Mucosa of descending colon (tissue), 3 donors: ENCODE measurements around the gene LASP1. TPM values are rescaled to one million over a fixed set of nuclear protein-coding genes. Genes with fewer than 3 reads are reported as not detected.

Experiments
- ATAC-seq: fragments of 200-7000 bp; cut with Tn5 transposase; one replicate; pipeline ENCODE4 v1.9.1; 2020; ENCODE audit warnings: mild to moderate bottlenecking, moderate library complexity
- DNase-seq, 3 donors: peaks; one replicate each; pipeline ENCODE4 v3.0.0-alpha.2; 2020
- H3K36me3 ChIP-seq: fragments of 200-600 bp; one replicate; pipeline ENCODE4 v1.8.0; 2021; ENCODE audit warnings: low read depth, mild to moderate bottlenecking
- H3K4me1 ChIP-seq: fragments of 200-600 bp; one replicate; pipeline ENCODE4 v1.8.0; 2021; ENCODE audit warnings: low read depth, mild to moderate bottlenecking
- H3K4me3 ChIP-seq: fragments of 200-600 bp; one replicate; pipeline ENCODE4 v1.8.0; 2021; ENCODE audit warnings: mild to moderate bottlenecking
- H3K9me3 ChIP-seq: fragments of 200-600 bp; one replicate; pipeline ENCODE4 v1.8.0; 2021; ENCODE audit warnings: mild to moderate bottlenecking
- intact Hi-C, 2 donors: fragments of 100-400 bp; cut with DNase I in 1 of 2; cut with micrococcal nuclease in 1 of 2; formaldehyde crosslinking; loops; one replicate each; pipeline versions ENCODE4 v1.11.0 to v1.11.1; 2022; cut with DNase I, micrococcal nuclease
- total RNA-seq, 3 donors: library from RNA; stranded (reverse); fragmentation: NEBNext Ultra II Directional in 2 of 3; extraction: Animal tissue kit (Norgen Biotek cat#: 25700) in 2 of 3; gene quantifications; one replicate each; pipeline versions ENCODE4 v1.2.1 to v1.2.4, GENCODE V29; 2021 to 2023
- TF ChIP-seq, protein P1 (sequence below): fragments of 200-600 bp; IDR thresholded peaks from one replicate; pipeline ENCODE4 v1.8.0; 2022; ENCODE audit warnings: antibody characterized with exemption, mild to moderate bottlenecking
- donor health status: DM: no; HTN: no; CAD: no; lungs with moderate emphysema.
- donor health status: DM: no; HTN: no; CAD: no.
- donor health status: DM: no; HTN: yes; CAD: no.

Gene LASP1
- total RNA-seq, 3 donors from 2014 or later = 163 to 286 (median 276) TPM

DNA sequence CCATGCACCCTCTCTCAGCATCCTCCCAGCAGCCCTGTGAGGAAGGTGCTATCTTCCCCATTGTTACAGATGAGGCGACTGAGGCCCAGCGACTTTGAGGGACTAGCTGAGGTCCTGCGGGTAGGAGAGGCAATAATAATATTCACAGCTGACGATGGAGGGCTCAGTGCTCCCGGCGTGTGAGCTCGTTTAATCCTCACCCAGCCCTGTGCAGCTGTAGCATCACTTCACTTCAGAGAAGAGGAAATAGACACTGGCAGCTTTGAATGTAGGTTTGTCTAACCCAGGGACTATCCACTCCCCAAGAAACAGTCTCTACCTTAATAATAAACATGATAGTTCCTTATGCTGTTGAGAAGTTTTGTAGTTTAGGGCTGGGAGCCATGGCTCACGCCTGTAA lies 21.6 kb downstream of the LASP1 start:
- Histone ChIP-seq H3K36me3 (no peaks in the 10 kb centered on the region), H3K9me3 (no peaks in the 10 kb centered on the region), H3K4me1 (peaks cover 31% of the 10 kb centered on the region), H3K4me3 (no peak overlapping the region)
- intact Hi-C loops = no loop called here
- no peak for DNase-seq
- TF ChIP-seq, protein P1, sequence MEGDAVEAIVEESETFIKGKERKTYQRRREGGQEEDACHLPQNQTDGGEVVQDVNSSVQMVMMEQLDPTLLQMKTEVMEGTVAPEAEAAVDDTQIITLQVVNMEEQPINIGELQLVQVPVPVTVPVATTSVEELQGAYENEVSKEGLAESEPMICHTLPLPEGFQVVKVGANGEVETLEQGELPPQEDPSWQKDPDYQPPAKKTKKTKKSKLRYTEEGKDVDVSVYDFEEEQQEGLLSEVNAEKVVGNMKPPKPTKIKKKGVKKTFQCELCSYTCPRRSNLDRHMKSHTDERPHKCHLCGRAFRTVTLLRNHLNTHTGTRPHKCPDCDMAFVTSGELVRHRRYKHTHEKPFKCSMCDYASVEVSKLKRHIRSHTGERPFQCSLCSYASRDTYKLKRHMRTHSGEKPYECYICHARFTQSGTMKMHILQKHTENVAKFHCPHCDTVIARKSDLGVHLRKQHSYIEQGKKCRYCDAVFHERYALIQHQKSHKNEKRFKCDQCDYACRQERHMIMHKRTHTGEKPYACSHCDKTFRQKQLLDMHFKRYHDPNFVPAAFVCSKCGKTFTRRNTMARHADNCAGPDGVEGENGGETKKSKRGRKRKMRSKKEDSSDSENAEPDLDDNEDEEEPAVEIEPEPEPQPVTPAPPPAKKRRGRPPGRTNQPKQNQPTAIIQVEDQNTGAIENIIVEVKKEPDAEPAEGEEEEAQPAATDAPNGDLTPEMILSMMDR = no peak
- ATAC-seq = no peak

DNA sequence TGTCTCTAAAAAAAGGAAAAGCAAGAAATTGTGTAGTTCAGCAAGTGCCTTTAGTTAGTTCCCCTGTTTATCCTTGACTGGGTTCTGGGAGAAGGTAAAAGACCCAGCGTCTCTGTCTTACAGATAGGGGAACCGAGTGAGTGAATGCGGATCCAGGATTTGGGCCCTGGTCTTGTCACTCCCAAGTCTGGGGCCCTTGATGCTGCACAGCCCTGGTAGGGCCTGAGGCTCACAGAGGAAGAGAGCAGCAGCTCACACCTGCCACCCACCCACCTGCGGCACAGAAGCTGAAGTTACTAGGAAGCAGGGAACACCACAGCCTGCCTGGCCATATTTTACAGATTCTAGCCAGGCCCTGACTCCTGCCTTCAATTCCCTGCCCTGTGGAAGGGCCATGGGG lies 22.2 kb downstream of the LASP1 start:
- no peak overlapping the region for H3K4me3 ChIP-seq
- TF ChIP-seq, protein P1 = no peak
- DNase-seq = no peak
- H3K9me3 ChIP-seq = no peaks in the 10 kb centered on the region
- no peaks in the 10 kb centered on the region for H3K36me3 ChIP-seq
- peak; percentile 10 for ATAC-seq
- peaks cover 31% of the 10 kb centered on the region for H3K4me1 ChIP-seq
- intact Hi-C loops = no loop called here

- no peak for DNase-seq
- no peak for ATAC-seq
- Histone ChIP-seq H3K4me3 (no peak overlapping the region), H3K4me1 (peaks cover 36% of the 10 kb centered on the region), H3K9me3 (no peaks in the 10 kb centered on the region), H3K36me3 (no peaks in the 10 kb centered on the region)
- TF ChIP-seq, protein P1 = no peak
- intact Hi-C loops = no loop called here
Measured at GRCh38 chr17:38892620-38893019, 22.8 kb downstream of the LASP1 start.

DNA sequence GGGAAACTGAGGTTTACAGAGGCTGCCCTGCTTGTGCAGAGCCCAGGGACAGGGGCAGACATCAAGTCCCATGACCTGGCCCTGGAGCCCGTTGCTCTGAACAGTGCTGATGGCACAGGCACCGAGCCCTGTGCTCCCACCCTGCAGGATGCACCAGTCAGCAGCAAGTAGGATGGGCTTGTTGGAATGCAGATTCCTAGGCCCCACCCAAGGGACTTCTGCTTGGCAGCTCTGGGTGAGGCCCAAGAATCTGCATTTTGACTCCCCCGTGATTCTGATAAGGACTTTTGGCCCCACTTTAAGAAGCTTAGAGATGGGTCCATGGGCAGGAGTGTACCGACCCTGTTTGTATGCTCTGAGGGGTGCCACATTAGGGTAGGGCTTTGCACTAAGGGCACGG lies 23.3 kb downstream of the LASP1 start:
- Histone ChIP-seq H3K9me3 (no peaks in the 10 kb centered on the region), H3K4me1 (peaks cover 40% of the 10 kb centered on the region), H3K4me3 (no peak overlapping the region), H3K36me3 (peaks cover under 1% of the 10 kb centered on the region)
- TF ChIP-seq, protein P1 = no peak
- intact Hi-C loops = no loop called here
- ATAC-seq (no peak), DNase-seq (no peak)

- Histone ChIP-seq H3K4me3 (no peak overlapping the region), H3K36me3 (peaks cover 4% of the 10 kb centered on the region), H3K9me3 (no peaks in the 10 kb centered on the region), H3K4me1 (peaks cover 45% of the 10 kb centered on the region)
- DNase-seq = peak in 2 of 3 donors; percentile 43 to 67
- TF ChIP-seq, protein P1 = no peak
- peak; percentile 2 for ATAC-seq
- intact Hi-C loops = no loop called here
Measured at GRCh38 chr17:38893607-38894006, 23.7 kb downstream of the LASP1 start.

DNA sequence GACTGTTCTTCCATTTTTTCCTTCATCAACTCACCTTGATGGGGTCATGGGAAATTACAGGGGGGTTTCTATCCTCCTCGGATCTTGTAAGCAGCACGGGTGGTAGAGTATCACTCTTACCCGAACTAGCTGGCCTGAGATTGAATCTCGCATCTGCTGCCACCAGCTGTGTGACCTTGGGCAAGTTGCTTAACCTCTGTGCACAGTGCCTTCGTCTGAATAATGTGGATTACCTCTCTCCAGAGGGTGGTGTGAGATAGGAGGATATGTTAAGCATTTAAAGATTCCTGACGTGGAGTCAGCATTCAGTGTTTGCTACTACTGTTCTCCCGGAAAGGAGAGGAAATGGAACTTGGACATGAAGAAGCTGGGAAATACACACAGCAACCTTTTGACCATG lies 24.4 kb downstream of the LASP1 start:
- intact Hi-C loops = no loop called here
- no peak for DNase-seq
- Histone ChIP-seq H3K4me1 (peaks cover 52% of the 10 kb centered on the region), H3K4me3 (no peak overlapping the region), H3K9me3 (no peaks in the 10 kb centered on the region), H3K36me3 (peaks cover 4% of the 10 kb centered on the region)
- ATAC-seq = no peak
- TF ChIP-seq, protein P1 = no peak
